ENCODE results near the gene APC. TPM values are rescaled to one million over a fixed set of nuclear protein-coding genes. Genes with fewer than 3 reads are reported as not detected.
A peak's percentile ranks its signal among the peaks of the same experiment; 100 is the strongest.

APC gene
- total RNA-seq, 1 donor from 2014 or later, result 47.0 TPM

- no peak for DNase-seq (ENCODE audit: low read depth)
- TF ChIP-seq CTCF (IDR thresholded peaks at IDR 0.05; ENCODE audit: insufficient read depth, low read length, poor library complexity, severe bottlenecking), result no peak
- H3K4me3 ChIP-seq (ENCODE audit: low read depth, low read length), result no peak overlapping the region
- no peaks in the 10 kb centered on the region for H3K27me3 ChIP-seq (ENCODE audit: control insufficient read depth, insufficient read depth, low read length)
- no peaks in the 10 kb centered on the region for H3K36me3 ChIP-seq (ENCODE audit: control insufficient read depth, insufficient read depth, low read length)
These were observed 33.5 kb upstream of the APC start for GRCh38 chr5:112703866-112704820.

- no peak for TF ChIP-seq CTCF (IDR thresholded peaks at IDR 0.05; ENCODE audit: insufficient read depth, low read length, poor library complexity, severe bottlenecking)
- Histone ChIP-seq H3K27me3 (ENCODE audit: control insufficient read depth, insufficient read depth, low read length) (no peaks in the 10 kb centered on the region), H3K4me3 (ENCODE audit: low read depth, low read length) (no peak overlapping the region), H3K36me3 (ENCODE audit: control insufficient read depth, insufficient read depth, low read length) (no peaks in the 10 kb centered on the region)
- DNase-seq (ENCODE audit: low read depth), result no peak
These were observed 31.2 kb upstream of the APC start for GRCh38 chr5:112706446-112707016.

- H3K36me3 ChIP-seq (ENCODE audit: control insufficient read depth, insufficient read depth, low read length), result no peaks in the 10 kb centered on the region
- H3K4me3 ChIP-seq (ENCODE audit: low read depth, low read length), result peak overlapping the region; percentile 84
- H3K27me3 ChIP-seq (ENCODE audit: control insufficient read depth, insufficient read depth, low read length), result no peaks in the 10 kb centered on the region
- DNase-seq (ENCODE audit: low read depth), result peak; percentile 96
- no peak for TF ChIP-seq CTCF (IDR thresholded peaks at IDR 0.05; ENCODE audit: insufficient read depth, low read length, poor library complexity, severe bottlenecking)
These were observed 30.2 kb upstream of the APC start for GRCh38 chr5:112707187-112708102.

GRCh38 chr5:112708103-112708622, 29.5 kb upstream of the APC start:
- no peaks in the 10 kb centered on the region for H3K36me3 ChIP-seq (ENCODE audit: control insufficient read depth, insufficient read depth, low read length)
- peak overlapping the region; percentile 84 for H3K4me3 ChIP-seq (ENCODE audit: low read depth, low read length)
- no peak for DNase-seq (ENCODE audit: low read depth)
- H3K27me3 ChIP-seq (ENCODE audit: control insufficient read depth, insufficient read depth, low read length), result no peaks in the 10 kb centered on the region
- no peak for TF ChIP-seq CTCF (IDR thresholded peaks at IDR 0.05; ENCODE audit: insufficient read depth, low read length, poor library complexity, severe bottlenecking)

GRCh38 chr5:112709416-112709815, 28.3 kb upstream of the APC start:
- DNase-seq (ENCODE audit: low read depth), result no peak
- TF ChIP-seq CTCF (IDR thresholded peaks at IDR 0.05; ENCODE audit: insufficient read depth, low read length, poor library complexity, severe bottlenecking), result no peak
- no peaks in the 10 kb centered on the region for H3K36me3 ChIP-seq (ENCODE audit: control insufficient read depth, insufficient read depth, low read length)
- no peak overlapping the region for H3K4me3 ChIP-seq (ENCODE audit: low read depth, low read length)
- no peaks in the 10 kb centered on the region for H3K27me3 ChIP-seq (ENCODE audit: control insufficient read depth, insufficient read depth, low read length)
